T-helper 1 cell treated with Interleukin-12 subunit alpha and Interleukin-12 subunit beta and Interleukin-4 antibody, amounts not matched to agents 30 μg/mL and 1 μg/mL, for 36 hours (primary cell): ENCODE data around the gene MYO7A.

Source experiments
- H3K27ac Mint-ChIP-seq: one replicate; pipeline ENCODE4 v1.8.0; 2021; ENCODE audit warnings: mild to moderate bottlenecking, mixed read lengths
- H3K27me3 Mint-ChIP-seq: one replicate; pipeline ENCODE4 v1.8.0; 2021; ENCODE audit warnings: low read depth, mixed read lengths
- H3K36me3 Mint-ChIP-seq: one replicate; pipeline ENCODE4 v1.8.0; 2021; ENCODE audit warnings: low read depth, mixed read lengths
- H3K4me1 Mint-ChIP-seq: one replicate; pipeline ENCODE4 v1.8.0; 2021; ENCODE audit warnings: low read depth, mixed read lengths
- H3K4me3 Mint-ChIP-seq: one replicate; pipeline ENCODE4 v1.8.0; 2021; ENCODE audit warnings: mild to moderate bottlenecking, moderate library complexity, mixed read lengths
- H3K9me3 Mint-ChIP-seq: one replicate; pipeline ENCODE4 v1.8.0; 2021; ENCODE audit warnings: mixed read lengths

MYO7A gene

GRCh38 chr11:77189588-77190210, 61.7 kb downstream of the MYO7A start:
- Mint-ChIP-seq H3K27me3 (no peaks in the 10 kb centered on the region), H3K27ac (no peak overlapping the region), H3K4me3 (no peak overlapping the region), H3K4me1 (no peaks in the 10 kb centered on the region), H3K36me3 (no peaks in the 10 kb centered on the region), H3K9me3 (no peaks in the 10 kb centered on the region)

DNA sequence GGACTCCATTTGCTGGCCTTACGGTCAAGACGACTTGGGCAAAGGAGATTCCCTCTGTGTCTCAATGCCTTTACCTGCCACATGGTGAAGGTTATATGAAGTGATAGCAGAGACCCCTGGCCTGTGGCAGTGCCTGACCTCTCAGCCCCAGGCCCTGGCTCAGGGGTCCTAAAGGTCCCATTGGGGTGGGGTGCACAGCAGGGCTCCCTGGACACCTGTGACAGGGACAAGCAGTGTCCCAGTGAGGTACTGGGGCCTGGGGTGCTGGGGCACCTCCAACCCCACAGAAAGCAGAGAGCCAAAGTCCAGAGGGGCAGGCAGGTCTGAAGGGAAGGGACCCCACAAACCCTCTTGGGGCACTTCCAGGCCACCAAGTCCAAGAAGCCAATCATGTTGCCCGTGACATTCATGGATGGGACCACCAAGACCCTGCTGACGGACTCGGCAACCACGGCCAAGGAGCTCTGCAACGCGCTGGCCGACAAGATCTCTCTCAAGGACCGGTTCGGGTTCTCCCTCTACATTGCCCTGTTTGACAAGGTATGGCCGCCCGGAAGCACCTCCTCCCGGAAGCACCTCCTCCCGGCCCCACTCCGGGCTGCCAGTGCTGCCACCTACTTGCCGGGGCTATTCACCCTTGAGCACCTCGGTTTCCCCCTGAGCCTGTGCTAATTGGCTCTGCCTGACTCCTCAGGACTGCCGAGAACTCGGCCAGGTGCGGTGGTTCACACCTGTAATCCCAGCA, 62.5 kb downstream of the MYO7A start:
- Mint-ChIP-seq H3K27ac (no peak overlapping the region), H3K27me3 (no peaks in the 10 kb centered on the region), H3K9me3 (no peaks in the 10 kb centered on the region), H3K4me3 (no peak overlapping the region), H3K4me1 (no peaks in the 10 kb centered on the region), H3K36me3 (no peaks in the 10 kb centered on the region)

DNA sequence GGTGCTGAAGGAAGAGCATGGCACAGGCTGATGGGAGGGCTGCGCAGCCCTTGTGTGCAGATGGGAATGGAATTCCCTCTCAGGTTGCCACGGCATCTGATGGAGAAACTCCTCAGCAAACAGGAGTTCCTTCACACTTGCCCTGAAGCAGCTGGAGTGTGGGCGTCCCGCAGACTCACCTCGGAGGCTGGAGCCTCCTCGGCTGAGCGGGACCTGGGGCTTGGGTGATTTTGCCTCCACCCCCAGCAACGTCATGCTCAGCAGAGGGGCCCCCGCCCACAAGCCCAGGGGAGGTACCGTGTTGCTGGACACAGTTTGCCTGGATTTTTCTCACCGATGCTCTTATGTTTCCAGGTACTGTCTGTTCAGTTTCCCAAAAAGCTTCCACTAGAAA, 63.4 kb downstream of the MYO7A start:
- Mint-ChIP-seq H3K27ac (no peak overlapping the region), H3K4me3 (no peak overlapping the region), H3K36me3 (no peaks in the 10 kb centered on the region)

DNA sequence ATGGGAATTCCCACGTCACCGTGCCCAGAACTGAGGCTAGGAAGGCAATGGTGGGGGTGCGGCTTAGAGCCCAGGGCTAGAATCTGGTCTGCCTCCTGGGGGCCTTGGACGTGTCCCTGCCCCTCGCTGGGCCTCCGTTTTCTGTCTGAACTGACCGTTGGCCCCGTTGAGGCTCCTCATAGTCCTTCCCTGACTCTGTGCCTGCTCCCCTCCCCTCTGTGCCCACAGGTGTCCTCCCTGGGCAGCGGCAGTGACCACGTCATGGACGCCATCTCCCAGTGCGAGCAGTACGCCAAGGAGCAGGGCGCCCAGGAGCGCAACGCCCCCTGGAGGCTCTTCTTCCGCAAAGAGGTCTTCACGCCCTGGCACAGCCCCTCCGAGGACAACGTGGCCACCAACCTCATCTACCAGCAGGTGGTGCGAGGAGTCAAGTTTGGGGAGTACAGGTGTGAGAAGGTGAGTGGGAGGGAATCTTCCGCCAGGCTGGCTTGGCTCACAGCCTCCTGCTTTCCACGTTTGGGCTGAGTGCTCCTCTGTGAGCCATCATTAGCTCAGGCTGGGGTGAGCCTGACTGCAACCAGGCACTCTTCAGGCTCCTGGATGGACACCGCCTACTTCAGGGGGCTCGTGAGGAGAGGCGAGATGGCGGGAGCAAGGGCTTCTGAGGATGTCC, 63.9 kb downstream of the MYO7A start:
- Mint-ChIP-seq H3K27me3 (no peaks in the 10 kb centered on the region), H3K9me3 (no peaks in the 10 kb centered on the region), H3K4me3 (no peak overlapping the region), H3K27ac (no peak overlapping the region), H3K36me3 (no peaks in the 10 kb centered on the region), H3K4me1 (no peaks in the 10 kb centered on the region)

More for the DNA sequence above, 63.4 kb downstream of the MYO7A start:
- Mint-ChIP-seq H3K4me1 (no peaks in the 10 kb centered on the region), H3K27me3 (no peaks in the 10 kb centered on the region), H3K9me3 (no peaks in the 10 kb centered on the region)

DNA sequence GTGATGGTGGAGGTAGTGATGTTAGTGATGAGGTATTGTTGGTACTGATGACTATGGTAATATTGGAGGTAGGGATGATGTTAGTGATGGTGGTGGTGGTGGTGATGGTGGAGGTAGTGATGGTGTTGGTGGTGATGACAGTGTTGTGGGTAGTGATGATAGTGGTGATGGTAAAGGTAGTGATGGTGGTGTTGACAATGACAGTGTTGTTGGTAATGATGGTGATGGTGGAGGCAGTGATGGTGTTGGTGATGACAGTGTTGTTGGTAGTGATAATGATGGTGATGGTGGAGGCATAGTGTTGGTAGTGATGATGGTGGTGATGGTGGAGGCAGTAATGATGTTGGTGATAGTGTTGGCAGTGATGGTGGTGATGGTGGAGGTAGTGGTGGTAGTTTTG, 65.1 kb downstream of the MYO7A start:
- H3K36me3 Mint-ChIP-seq = no peaks in the 10 kb centered on the region
- H3K4me1 Mint-ChIP-seq = no peaks in the 10 kb centered on the region
- H3K27ac Mint-ChIP-seq = no peak overlapping the region
- no peak overlapping the region for H3K4me3 Mint-ChIP-seq
- no peaks in the 10 kb centered on the region for H3K27me3 Mint-ChIP-seq
- no peaks in the 10 kb centered on the region for H3K9me3 Mint-ChIP-seq

GRCh38 chr11:77193911-77194830, 66.1 kb downstream of the MYO7A start:
- H3K4me3 Mint-ChIP-seq = no peak overlapping the region
- no peaks in the 10 kb centered on the region for H3K4me1 Mint-ChIP-seq
- H3K27me3 Mint-ChIP-seq = no peaks in the 10 kb centered on the region
- H3K9me3 Mint-ChIP-seq = no peaks in the 10 kb centered on the region
- no peak overlapping the region for H3K27ac Mint-ChIP-seq
- H3K36me3 Mint-ChIP-seq = no peaks in the 10 kb centered on the region

- Mint-ChIP-seq H3K9me3 (no peaks in the 10 kb centered on the region), H3K4me1 (no peaks in the 10 kb centered on the region), H3K27ac (no peak overlapping the region), H3K27me3 (no peaks in the 10 kb centered on the region), H3K4me3 (no peak overlapping the region), H3K36me3 (no peaks in the 10 kb centered on the region)
Observed at GRCh38 chr11:77195071-77195755, 67.2 kb downstream of the MYO7A start.

DNA sequence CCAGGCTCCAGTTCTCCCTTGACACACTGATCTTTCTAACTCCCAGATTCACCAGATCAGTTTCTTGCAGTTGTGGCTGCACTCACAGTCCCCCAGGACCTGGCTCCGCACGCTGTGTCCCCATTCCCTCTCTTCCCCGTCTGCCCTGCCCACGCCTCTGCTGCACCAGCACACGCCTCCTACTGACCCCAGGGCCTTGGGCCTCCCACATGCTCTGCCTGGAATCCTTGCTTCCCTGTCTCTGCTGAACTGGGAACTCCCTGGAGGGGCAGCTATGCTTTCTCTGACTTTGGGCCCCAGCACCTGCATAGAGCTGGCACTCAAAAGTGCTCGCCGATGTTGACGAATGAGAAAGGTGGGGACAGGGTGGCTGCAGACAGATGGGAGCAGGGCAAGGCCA, 68.9 kb downstream of the MYO7A start:
- H3K27me3 Mint-ChIP-seq = no peaks in the 10 kb centered on the region
- H3K27ac Mint-ChIP-seq = no peak overlapping the region
- H3K9me3 Mint-ChIP-seq = no peaks in the 10 kb centered on the region
- H3K36me3 Mint-ChIP-seq = no peaks in the 10 kb centered on the region
- no peak overlapping the region for H3K4me3 Mint-ChIP-seq
- H3K4me1 Mint-ChIP-seq = no peaks in the 10 kb centered on the region

- Mint-ChIP-seq H3K36me3 (no peaks in the 10 kb centered on the region), H3K4me3 (no peak overlapping the region), H3K4me1 (no peaks in the 10 kb centered on the region), H3K27me3 (no peaks in the 10 kb centered on the region), H3K27ac (no peak overlapping the region), H3K9me3 (no peaks in the 10 kb centered on the region)
Observed at GRCh38 chr11:77197626-77198320, 69.7 kb downstream of the MYO7A start.

- H3K36me3 Mint-ChIP-seq = no peaks in the 10 kb centered on the region
- no peaks in the 10 kb centered on the region for H3K9me3 Mint-ChIP-seq
- H3K4me3 Mint-ChIP-seq = no peak overlapping the region
- no peaks in the 10 kb centered on the region for H3K4me1 Mint-ChIP-seq
- H3K27ac Mint-ChIP-seq = no peak overlapping the region
- H3K27me3 Mint-ChIP-seq = no peaks in the 10 kb centered on the region
Observed at GRCh38 chr11:77198440-77198849, 70.4 kb downstream of the MYO7A start.

DNA sequence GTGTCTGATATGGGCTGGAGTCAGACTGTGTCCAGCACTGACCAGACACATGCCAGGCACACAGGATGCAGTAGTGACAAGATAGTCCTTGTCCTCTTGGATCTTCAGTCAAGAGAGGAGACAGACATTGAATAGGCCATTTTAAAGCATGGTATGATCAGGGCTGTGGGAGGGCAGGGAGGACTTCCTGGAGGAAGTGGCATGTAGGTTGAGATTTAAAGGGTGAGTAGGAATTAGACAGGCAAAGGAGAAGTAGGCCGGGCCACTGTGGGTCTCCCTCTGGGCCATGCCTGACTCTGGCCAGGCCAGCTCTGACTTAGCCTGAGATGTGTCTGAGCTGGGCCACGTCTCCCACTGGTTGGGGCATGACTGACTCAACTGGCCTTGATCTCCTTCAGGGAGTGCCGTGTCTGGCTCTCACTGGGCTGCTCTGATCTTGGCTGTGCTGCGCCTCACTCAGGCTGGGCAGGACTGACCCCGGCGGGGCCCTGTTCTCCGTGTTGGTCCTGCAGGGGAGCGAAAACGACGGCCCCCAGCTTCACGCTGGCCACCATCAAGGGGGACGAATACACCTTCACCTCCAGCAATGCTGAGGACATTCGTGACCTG, 71.2 kb downstream of the MYO7A start:
- Mint-ChIP-seq H3K4me3 (no peak overlapping the region), H3K36me3 (no peaks in the 10 kb centered on the region), H3K9me3 (no peaks in the 10 kb centered on the region), H3K27me3 (no peaks in the 10 kb centered on the region), H3K27ac (no peak overlapping the region), H3K4me1 (no peaks in the 10 kb centered on the region)

DNA sequence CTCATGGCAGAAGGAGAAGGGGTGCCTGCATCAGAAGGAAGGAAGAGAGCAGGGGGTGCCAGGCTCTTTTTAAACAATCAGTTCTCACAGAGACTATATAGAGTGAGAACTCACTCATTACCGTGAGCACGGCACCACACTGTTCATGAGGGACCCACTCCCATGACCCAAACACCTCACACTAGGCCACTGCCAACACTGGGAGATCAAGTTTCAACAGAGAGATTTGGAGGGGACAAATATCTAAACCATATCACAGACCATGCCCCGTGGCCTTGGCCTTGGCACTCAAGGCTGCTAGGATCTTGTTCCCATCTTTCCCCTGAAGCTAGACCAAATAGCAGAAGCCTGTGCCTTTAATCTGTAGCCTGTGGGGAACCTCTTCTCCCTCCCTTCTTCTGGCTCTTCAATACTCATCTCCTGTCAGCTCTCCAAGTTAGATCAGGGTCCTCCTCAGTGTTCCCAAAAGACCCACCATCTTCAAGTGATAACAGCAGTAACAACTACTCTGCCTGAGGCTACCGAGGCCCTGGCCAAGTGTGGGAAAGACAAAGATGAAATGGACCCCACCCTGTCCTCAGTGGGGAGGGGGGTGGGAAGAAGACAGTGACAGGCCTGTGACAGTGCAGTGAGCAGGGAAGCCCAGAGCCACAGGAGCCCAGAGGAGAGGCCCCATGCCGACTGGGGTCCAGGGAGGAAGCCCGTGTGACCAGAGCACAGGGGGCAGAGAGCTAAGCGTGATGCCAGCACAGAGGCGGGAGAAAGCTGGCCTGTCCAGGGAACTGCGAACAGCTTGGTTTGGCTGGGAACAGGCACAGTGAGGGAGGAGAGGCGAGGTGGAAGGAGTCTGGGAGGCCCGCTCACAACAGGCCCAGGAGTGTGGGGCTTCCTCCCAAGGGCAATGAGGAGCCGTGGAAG, 72.6 kb downstream of the MYO7A start:
- H3K4me1 Mint-ChIP-seq = no peaks in the 10 kb centered on the region
- H3K27me3 Mint-ChIP-seq = no peaks in the 10 kb centered on the region
- H3K27ac Mint-ChIP-seq = no peak overlapping the region
- no peaks in the 10 kb centered on the region for H3K9me3 Mint-ChIP-seq
- H3K36me3 Mint-ChIP-seq = no peaks in the 10 kb centered on the region
- no peak overlapping the region for H3K4me3 Mint-ChIP-seq
